RWPE2 (cell line): Measurements from ENCODE around the gene BTBD9.

Source experiments
- ATAC-seq: fragments of 200-7000 bp; cut with Tn5 transposase; 3 replicates; pipeline ENCODE4 v1.9.1; 2021; ENCODE audit warnings: low read depth
- DNase-seq: peaks from one replicate; pipeline ENCODE4 v3.0.0-alpha.2; 2020; ENCODE audit warnings: low spot score
- H3K27ac ChIP-seq: fragments of 450-650 bp; 2 replicates; pipeline ENCODE4 v1.5.1; 2017; ENCODE audit warnings: mild to moderate bottlenecking; ENCODE audit not compliant: poor library complexity, severe bottlenecking
- H3K27me3 ChIP-seq: fragments of 250-450 bp; sonication (Bioruptor Pico); 2 replicates; pipeline ENCODE4 v1.5.1; 2021; ENCODE audit warnings: mild to moderate bottlenecking, moderate library complexity; ENCODE audit not compliant: insufficient read depth, poor library complexity, severe bottlenecking
- H3K36me3 ChIP-seq: fragments of 250-450 bp; sonication (Bioruptor Pico); 2 replicates; pipeline ENCODE4 v1.5.1; 2020; ENCODE audit warnings: low read depth, mild to moderate bottlenecking, moderate library complexity
- H3K4me1 ChIP-seq: fragments of 250-450 bp; sonication (Bioruptor Pico); 2 replicates; pipeline ENCODE4 v1.5.1; 2021; ENCODE audit warnings: mild to moderate bottlenecking, moderate library complexity; ENCODE audit not compliant: insufficient read depth, poor library complexity, severe bottlenecking
- H3K4me3 ChIP-seq: fragments of 250-450 bp; sonication (Bioruptor Pico); 2 replicates; pipeline ENCODE4 v1.5.1; 2021; ENCODE audit warnings: mild to moderate bottlenecking, moderate library complexity; ENCODE audit not compliant: severe bottlenecking
- H3K9me3 ChIP-seq: fragments of 250-450 bp; sonication (Bioruptor Pico); 2 replicates; pipeline ENCODE4 v1.5.1; 2021; ENCODE audit warnings: mild to moderate bottlenecking, moderate library complexity; ENCODE audit not compliant: severe bottlenecking
- CTCF ChIP-seq: fragments of 450-650 bp; IDR thresholded peaks from one replicate; pipeline ENCODE4 v1.5.1; 2017; ENCODE audit warnings: mild to moderate bottlenecking, moderate library complexity; ENCODE audit not compliant: poor library complexity, severe bottlenecking

BTBD9 gene

GRCh38 chr6:38646166-38646878 is 6.6 kb upstream of the BTBD9 start:
- peak; percentile 85 for ATAC-seq

GRCh38 chr6:38644951-38645350 is 5.2 kb upstream of the BTBD9 start:
- Histone ChIP-seq H3K27ac (no peak overlapping the region), H3K9me3 (no peaks in the 10 kb centered on the region), H3K36me3 (no peaks in the 10 kb centered on the region), H3K4me1 (peaks cover 3% of the 10 kb centered on the region), H3K4me3 (no peak overlapping the region), H3K27me3 (no peaks in the 10 kb centered on the region)
- ATAC-seq, result no peak
- TF ChIP-seq CTCF, result no peak
- DNase-seq, result no peak

More at GRCh38 chr6:38646166-38646878, 6.6 kb upstream of the BTBD9 start:
- H3K4me1 ChIP-seq, result no peaks in the 10 kb centered on the region
- H3K36me3 ChIP-seq, result no peaks in the 10 kb centered on the region
- DNase-seq, result no peak
- H3K4me3 ChIP-seq, result no peak overlapping the region
- H3K9me3 ChIP-seq, result no peaks in the 10 kb centered on the region
- no peaks in the 10 kb centered on the region for H3K27me3 ChIP-seq
- TF ChIP-seq CTCF, result no peak
- no peak overlapping the region for H3K27ac ChIP-seq

GRCh38 chr6:38640216-38640909 is 634 bp upstream of the BTBD9 start:
- Histone ChIP-seq H3K9me3 (no peaks in the 10 kb centered on the region), H3K27ac (peak overlapping the region; percentile 16), H3K27me3 (no peaks in the 10 kb centered on the region), H3K36me3 (no peaks in the 10 kb centered on the region), H3K4me1 (peaks cover 3% of the 10 kb centered on the region), H3K4me3 (peak overlapping the region; percentile 79)
- no peak for TF ChIP-seq CTCF
- DNase-seq (no peak), ATAC-seq (peak; percentile 46)

- Histone ChIP-seq H3K4me1 (peaks cover 3% of the 10 kb centered on the region), H3K36me3 (no peaks in the 10 kb centered on the region), H3K27me3 (no peaks in the 10 kb centered on the region), H3K27ac (peak overlapping the region; percentile 16), H3K9me3 (no peaks in the 10 kb centered on the region), H3K4me3 (peak overlapping the region; percentile 79)
- DNase-seq (peak; percentile 45), ATAC-seq (peak; percentile 77)
- TF ChIP-seq CTCF, result no peak
These were observed 710 bp downstream of the BTBD9 start for GRCh38 chr6:38638941-38639497.
